GM19043 (cell line): ENCODE data around the gene SH3RF3.

ENCODE experiments used
- ATAC-seq: cut with Tn5 transposase; IDR thresholded peaks from one replicate; pipeline ENCODE4 v1.9.1; 2021; ENCODE audit warnings: low read depth; ENCODE audit not compliant: unreplicated experiment

Gene SH3RF3

GRCh38 chr2:109367683-109368082 is 238.7 kb downstream of the SH3RF3 start:
- ATAC-seq = no peak

GRCh38 chr2:109368798-109369197 is 239.8 kb downstream of the SH3RF3 start:
- no peak for ATAC-seq

- ATAC-seq = no peak
Observed at GRCh38 chr2:109369671-109370191, 240.7 kb downstream of the SH3RF3 start.

- ATAC-seq = no peak
Observed at GRCh38 chr2:109370399-109371035, 241.5 kb downstream of the SH3RF3 start.

GRCh38 chr2:109371481-109372170 is 242.6 kb downstream of the SH3RF3 start:
- ATAC-seq = no peak

- no peak for ATAC-seq
Observed at GRCh38 chr2:109372171-109372568, 243.2 kb downstream of the SH3RF3 start.

- no peak for ATAC-seq
Observed at GRCh38 chr2:109372614-109373013, 243.6 kb downstream of the SH3RF3 start.

- no peak for ATAC-seq
Observed at GRCh38 chr2:109373791-109374547, 245.0 kb downstream of the SH3RF3 start.

GRCh38 chr2:109374548-109375130 is 245.6 kb downstream of the SH3RF3 start:
- ATAC-seq = no peak

- ATAC-seq = no peak
Observed at GRCh38 chr2:109375131-109375561, 246.1 kb downstream of the SH3RF3 start.

- ATAC-seq = no peak
Observed at GRCh38 chr2:109375656-109376055, 246.7 kb downstream of the SH3RF3 start.

GRCh38 chr2:109376115-109376514 is 247.1 kb downstream of the SH3RF3 start:
- ATAC-seq = no peak

GRCh38 chr2:109376796-109377495 is 247.9 kb downstream of the SH3RF3 start:
- no peak for ATAC-seq

GRCh38 chr2:109377976-109378375 is 249.0 kb downstream of the SH3RF3 start:
- no peak for ATAC-seq

- ATAC-seq = no peak
Observed at GRCh38 chr2:109378682-109379081, 249.7 kb downstream of the SH3RF3 start.

GRCh38 chr2:109379507-109379906 is 250.5 kb downstream of the SH3RF3 start:
- ATAC-seq = no peak

- no peak for ATAC-seq
Observed at GRCh38 chr2:109380502-109381326, 251.7 kb downstream of the SH3RF3 start.

GRCh38 chr2:109381327-109381820 is 252.4 kb downstream of the SH3RF3 start:
- ATAC-seq = no peak

GRCh38 chr2:109382226-109382895 is 253.4 kb downstream of the SH3RF3 start:
- ATAC-seq = no peak
